ENCODE measurements around the gene STK4.

STK4 gene

GRCh38 chr20:45092898-45093297, 126.6 kb downstream of the STK4 start:
- no peak overlapping the region for H3K4me3 ChIP-seq
- no peak overlapping the region for H3K27ac ChIP-seq
- DNase-seq (ENCODE audit: low spot score), result no peak
- TF ChIP-seq CTCF (IDR thresholded peaks at IDR 0.05), result no peak

- H3K27ac ChIP-seq, result no peak overlapping the region
- no peak for TF ChIP-seq CTCF (IDR thresholded peaks at IDR 0.05)
- DNase-seq (ENCODE audit: low spot score), result no peak
Measured at GRCh38 chr20:45094201-45094600, 127.9 kb downstream of the STK4 start.

GRCh38 chr20:45094864-45095574, 128.7 kb downstream of the STK4 start:
- TF ChIP-seq CTCF (IDR thresholded peaks at IDR 0.05), result no peak

More at GRCh38 chr20:45094201-45094600, 127.9 kb downstream of the STK4 start:
- H3K4me3 ChIP-seq, result no peak overlapping the region

GRCh38 chr20:45095805-45096238, 129.5 kb downstream of the STK4 start:
- no peak for DNase-seq (ENCODE audit: low spot score)
- Histone ChIP-seq H3K27ac (no peak overlapping the region), H3K4me3 (no peak overlapping the region)
- peak; percentile 45 for TF ChIP-seq CTCF (IDR thresholded peaks at IDR 0.05)

More at GRCh38 chr20:45094864-45095574, 128.7 kb downstream of the STK4 start:
- Histone ChIP-seq H3K4me3 (no peak overlapping the region), H3K27ac (no peak overlapping the region)
- no peak for DNase-seq (ENCODE audit: low spot score)

GRCh38 chr20:45096781-45097180, 130.5 kb downstream of the STK4 start:
- no peak for TF ChIP-seq CTCF (IDR thresholded peaks at IDR 0.05)
- no peak for DNase-seq (ENCODE audit: low spot score)
- H3K27ac ChIP-seq, result no peak overlapping the region
- no peak overlapping the region for H3K4me3 ChIP-seq

- H3K4me3 ChIP-seq, result peak overlapping the region; percentile 43
- no peak overlapping the region for H3K27ac ChIP-seq
- no peak for DNase-seq (ENCODE audit: low spot score)
- no peak for TF ChIP-seq CTCF (IDR thresholded peaks at IDR 0.05)
Measured at GRCh38 chr20:45097485-45098102, 131.3 kb downstream of the STK4 start.

Measured in coronary artery (tissue), 2 donors.